Stimulated activated naive CD4-positive, alpha-beta T cell (primary cell): ENCODE measurements around the gene CCND3.

Source experiments
- DNase-seq, 6 experiments: peaks; one replicate each; lab custom pipeline; 2025; lab: John Stamatoyannopoulos, UW

The CCND3 gene

DNA sequence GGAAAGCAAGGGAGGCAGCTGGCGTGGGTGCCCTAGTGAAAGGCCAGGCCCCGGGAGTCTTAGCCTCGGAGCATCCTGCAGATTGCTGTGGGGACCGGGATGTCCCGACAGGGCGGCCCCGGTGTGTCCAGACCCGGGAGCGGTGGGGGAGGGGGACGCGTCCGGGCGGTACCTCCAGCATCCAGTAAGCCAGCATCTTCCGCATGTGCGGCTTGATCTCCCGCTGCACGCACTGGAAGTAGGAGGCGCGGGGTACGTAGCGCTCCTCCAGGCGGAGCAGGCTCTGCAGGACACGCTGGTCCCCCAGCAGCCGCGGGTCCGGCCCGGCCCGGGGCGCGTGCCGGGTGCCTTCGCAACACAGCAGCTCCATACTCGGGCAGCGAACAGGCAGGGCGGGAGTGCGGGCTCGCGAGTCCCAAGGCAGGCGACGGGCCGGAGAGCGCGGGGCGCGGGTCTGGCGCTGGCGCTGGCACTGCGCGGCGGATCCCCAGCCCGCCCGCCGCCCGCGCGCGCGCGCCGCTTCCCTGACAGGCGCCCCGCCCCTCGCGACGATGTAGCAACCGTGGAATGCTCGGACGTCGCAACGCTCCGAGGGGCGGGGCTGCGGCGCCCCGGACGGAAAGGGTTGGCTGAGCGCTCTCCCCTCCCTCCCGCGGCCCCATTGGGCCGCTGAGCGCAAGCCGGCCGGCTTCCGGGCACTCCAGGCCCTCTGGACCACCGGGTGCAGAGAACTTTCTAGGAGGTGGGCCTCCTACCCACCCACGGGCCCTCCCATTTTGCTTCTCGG lies at the start of gene CCND3:
TSS of gene CCND3 (minus strand) at position 529 of the 787 bp plus-strand sequence. CDS start at position 370, 159 bp downstream.
- peak; percentile 59 to 81 (median 74) for DNase-seq

DNA sequence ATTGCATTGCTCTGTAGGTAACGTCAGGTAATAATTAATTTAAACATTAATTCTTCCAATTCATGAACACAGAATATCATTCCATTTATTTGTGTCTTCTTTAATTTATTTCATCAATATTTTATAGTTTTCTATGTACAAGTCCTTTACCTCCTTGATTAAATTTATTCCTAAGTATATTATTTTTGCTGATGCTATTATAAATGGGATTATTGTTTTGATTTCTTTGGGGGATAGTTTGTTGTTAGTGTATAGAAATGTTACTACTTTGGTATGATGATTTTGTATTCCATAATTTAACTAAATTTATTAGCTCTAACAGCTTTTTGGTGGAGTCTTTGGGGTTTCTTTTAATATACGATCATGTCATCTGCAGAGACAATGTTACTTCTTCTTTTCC lies 44.7 kb upstream of the CCND3 start:
- DNase-seq = no peak

DNA sequence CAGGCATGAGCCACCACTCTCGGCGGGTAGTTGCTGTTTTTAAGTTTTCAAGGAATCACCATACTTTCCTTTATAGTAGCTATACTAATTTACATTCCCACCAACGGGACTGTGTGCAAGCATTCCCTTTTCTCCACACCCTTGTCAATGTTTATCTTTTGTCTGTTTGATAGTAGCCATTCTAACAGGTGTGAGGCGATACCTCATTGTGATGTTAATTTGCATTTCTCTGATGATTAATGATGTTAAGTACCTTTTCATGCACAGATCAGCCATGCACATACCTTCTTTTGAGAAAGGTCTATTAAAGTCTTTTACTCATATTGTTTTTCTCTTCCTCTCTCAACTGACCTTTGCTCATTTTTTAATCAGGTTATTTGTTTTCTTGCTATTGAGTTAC lies 43.0 kb upstream of the CCND3 start:
- DNase-seq = no peak

DNA sequence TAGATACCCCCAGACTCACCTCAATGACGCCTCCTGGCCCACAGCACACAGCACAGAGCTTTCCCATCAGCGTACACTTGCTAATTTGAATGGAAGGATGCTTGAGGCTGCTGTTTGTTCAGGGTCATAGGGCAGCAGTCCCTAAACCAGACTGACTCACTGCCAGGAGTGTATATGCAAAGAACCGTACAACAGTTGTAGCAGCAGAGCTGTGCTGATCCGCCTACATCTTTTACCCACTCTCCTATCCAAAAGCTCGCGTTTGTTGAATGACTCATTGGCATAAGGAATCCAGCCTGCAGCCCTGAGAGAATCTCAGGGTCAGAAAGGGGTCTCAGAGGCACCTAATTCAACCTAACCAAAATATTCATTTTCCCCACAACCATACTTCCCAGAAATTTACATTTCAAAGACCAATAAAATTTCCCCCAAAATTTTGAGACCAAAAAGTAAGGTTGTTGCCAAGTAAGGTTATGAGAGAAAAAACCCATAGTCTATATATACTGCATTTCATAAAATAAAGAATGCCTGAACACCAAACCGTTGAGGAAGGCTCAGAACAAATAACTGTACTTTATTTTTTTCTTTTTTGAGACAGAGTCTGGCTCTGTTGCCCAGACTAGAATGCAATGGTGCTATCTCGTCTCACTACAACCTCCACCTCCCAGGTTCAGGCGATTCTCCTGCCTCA lies 35.3 kb upstream of the CCND3 start:
- no peak for DNase-seq

DNA sequence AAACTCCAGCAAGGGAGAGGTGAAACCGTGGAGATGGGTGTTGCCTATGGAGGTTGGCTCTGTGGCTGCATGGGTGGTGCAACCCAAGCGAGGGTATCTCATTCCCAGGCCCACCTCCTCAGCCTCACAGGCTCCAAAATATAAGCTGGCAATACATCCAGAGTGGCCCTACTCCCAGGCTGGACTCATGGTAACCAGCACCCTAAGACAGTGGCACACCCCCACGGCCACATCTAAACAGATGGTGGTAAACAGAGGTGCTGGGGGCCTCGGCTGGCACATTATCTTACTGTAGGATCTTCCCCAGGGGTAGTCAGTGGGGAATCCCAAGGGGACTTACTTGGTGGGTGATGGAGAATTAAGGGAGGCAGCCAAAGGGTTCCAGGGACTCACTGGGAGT lies 33.7 kb upstream of the CCND3 start:
- DNase-seq = no peak

DNA sequence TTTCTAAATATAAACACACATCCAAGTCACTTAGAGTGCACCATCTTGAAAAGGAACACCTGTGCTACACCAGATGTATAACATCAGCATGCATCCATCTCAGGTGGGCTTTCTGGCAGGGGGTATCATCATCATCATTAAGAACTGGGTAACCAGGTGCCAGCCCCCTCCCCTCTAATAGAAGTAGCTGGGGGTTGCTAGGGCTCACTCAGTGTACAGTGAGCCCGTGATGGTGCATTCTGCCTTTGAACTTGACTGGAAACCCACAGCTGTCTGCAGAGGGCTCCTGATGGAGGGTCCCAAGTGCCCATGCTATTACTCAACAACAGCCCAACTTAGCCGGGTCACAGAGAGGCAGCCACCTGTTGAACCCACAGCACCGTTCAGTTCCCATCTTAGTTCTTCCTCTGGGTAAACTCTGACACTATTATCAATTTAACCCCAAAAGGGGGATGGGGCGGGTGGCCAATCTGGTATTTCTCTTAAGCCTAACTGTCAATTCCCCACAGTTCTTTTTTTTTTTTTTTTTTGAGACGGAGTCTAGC lies 32.7 kb upstream of the CCND3 start:
- no peak for DNase-seq

DNA sequence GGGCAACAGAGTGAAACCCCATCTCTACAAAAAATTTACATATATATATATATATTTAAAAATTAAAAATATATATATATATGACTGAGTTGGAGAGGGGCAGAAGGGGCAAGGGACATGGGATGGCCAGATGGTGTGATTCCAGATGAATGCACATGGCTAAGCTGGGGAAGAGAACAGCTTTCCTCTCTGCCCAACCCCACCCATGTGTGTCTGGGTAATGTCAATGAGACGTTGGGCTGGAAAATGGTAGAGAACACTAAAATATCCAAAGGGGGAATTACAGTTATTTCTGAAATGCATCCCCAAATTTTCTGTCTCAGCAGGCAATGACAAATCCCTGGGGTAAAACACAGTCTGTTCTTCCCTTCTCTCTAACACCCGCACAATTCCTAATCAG lies 31.2 kb upstream of the CCND3 start:
- DNase-seq = no peak

DNA sequence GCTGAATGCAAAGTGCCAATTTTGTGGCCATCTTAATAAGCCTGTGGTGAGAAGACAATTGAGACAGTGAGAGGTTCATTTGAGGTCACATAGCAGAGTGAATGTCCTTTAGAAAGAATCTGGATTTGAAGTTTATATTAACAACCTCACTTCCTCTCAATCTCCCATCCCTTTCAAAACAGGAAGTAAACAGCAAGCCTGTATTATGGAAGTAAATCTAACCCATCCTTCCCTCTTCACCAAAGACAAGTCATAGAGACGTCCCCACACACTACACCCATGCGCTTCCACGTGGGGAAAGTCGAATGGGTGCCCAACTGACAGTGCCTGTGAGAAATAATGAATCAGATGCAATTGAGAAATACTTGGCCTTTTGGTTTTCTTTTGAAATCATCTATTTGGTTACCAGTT lies 28.8 kb upstream of the CCND3 start:
- DNase-seq = no peak

DNA sequence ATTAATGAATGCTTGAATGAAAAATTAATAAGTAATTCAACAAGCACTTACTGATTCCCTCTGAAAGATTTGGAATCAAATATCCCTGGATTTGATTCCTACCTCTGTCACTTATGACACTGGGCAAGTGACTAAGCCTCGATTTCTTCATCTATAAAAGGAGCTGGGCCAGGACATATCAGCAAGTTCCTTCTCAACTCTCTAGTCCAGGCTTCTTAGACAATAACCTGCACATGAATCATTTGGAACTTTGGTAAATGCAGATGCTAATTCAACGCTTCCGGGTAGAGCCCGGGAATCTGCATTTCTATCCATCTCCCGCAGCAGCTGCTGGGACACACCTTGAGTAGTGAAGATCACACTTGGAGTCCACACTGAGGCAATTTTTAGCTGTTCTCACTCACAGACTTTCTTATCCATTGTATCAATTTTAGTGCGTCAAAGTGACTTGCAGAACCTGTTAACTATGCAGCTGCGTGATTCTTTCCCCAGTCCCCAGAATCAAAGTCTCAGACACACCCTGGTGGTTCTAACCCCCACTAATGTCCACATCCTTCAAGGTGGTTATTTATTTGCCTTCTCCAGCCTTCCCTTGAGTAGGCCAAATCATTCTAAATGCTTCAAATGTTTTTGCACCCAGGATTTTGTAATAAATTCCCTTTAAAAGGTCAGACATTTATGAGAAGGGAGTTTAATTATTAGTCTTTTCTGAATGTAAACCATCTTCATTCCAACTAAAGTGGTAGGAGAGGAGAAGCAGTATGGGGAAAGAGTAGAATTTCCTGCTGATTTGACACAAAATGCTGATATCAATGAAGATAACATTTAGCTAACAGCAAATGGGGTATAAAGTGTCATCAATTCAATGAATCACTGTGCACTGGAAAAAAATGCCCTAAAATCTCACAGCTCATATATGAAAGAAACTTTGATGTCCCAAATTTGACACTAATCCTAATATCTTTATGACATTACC lies 26.0 kb upstream of the CCND3 start:
- no peak for DNase-seq

DNA sequence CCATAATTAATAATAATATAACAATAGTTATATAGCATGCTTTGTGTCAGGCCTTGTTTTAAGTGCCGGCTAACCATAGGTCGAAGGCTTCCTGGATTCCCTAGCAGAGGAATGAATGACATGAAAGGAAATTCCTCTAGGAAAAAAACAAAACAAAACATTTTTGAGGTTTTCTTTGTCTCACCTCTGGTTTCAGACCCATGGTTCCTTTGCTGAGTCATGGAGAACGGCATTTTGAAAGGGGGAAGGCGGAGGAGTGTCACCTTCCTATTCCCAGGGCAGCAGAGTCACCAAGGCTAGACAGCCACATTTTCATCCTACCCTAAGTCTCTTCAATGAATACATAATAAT lies 25.3 kb upstream of the CCND3 start:
- no peak for DNase-seq

DNA sequence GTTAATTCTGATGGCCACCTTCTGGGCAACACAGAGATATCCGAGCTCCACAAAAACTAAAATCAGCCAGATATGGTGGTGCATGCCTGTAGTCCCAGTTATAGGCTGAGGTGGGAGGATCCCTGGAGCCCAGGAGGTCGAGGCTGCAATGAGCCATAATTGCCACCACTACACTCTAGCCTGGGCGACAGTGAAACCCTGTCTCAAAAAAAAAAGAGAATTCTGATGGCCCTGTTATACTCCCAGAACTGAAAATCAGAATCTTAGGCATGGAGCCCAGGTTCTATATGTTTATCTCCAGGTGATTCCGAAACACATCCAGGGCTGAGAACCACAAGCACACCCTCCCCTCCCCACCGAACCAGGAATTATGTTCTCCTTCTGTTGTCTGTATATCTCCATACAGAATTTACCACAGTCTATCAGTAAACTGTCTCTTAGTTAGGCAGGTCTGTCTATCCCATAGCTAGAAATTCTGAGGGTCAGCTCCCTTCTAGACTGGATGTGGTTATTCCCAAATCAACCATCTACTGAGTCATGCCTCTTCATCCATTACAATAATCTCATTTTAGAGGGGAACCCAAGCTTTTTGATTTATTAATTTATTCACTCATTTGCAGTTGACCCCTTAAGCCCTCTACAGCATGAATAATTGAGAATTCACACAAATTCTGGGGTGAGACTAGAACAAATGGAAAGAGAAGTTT lies 24.8 kb upstream of the CCND3 start:
- no peak for DNase-seq

DNA sequence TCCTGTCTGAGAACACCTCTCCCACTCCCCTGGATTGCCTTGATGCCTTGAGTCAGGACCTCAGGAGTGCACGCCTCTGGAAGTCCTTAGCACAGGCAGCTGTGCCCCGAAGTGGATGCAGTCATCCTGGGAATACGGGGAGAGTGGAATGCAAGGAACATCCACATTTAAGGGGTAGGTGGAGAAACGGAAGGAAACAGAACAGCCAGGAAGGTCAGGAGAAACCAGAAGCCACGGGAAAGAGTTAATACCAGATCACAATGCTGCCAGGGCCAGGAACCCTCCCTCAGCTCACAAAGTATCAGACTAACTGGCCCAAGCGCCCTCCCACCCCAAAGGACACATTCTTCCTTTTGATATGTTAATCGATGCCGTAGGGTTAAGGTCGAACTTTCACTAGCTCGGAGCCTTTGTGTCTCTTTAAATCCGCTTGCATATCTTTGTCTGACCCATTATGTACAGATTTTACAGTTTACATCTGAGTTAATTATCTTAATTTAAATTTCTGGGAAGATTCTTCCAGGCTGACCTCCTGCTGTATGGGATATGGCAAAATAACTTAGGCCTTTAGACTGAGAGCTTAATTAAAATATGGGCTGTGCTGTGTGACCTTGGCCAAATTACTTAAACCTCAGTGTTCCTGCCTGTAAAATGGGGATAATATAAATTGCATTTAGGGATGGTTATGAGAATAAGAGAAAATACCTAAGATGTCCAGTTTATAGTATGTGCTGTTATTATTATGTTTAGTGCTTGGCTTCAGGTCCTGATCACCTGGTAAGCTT lies 24.0 kb upstream of the CCND3 start:
- DNase-seq = no peak

DNA sequence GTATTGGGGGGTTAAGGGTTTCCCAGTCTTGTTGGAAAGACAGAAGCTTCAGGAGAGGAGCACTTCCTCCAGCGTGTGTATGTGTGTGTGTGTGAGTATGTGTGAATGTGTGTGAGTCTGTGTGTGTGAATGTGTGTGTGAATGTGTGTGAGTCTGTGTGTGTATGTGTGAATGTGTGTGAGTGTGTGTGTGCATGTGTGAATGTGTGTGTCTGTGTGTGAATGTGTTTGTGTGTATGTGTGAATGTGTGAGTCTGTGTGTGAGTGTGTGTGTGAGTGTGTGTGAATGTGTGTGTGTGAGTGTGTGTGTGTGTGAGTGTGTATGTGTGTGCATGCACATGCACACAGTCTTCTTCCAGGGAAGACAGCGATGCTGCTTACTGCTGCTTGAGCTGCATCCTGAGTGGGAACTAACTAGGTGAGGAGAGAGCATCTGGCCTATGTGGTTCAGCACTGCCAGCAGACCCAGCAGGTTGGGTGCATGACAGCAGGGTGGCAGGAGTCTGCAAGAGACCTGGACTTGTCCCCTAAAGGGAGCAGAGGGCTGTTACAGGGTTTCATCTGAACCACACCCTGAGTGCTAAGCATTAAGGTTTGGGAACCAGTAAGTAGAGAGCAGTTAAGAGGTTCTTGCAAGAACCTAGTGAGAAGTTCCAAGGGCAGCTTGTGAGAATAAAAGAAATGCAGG lies 22.7 kb upstream of the CCND3 start:
- DNase-seq = no peak

DNA sequence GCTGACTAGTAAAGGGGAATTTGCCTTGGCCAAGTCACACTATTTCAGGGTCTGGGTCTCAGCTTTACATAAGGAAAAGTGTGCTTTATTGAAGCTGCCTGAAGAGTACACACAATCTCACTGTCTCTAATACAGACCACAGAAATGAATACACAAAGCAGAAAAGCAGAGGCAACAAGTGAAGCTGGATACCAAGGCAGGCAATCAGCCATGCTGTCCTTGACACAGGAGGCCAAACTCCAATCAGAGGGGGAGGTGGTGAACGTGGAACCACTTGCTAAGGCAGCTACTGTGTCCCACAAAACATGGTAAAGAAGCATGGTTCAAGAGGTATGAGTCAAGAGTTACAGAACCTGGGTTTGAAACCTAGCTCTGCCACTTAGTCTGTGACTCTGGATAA lies 21.8 kb upstream of the CCND3 start:
- DNase-seq = no peak

DNA sequence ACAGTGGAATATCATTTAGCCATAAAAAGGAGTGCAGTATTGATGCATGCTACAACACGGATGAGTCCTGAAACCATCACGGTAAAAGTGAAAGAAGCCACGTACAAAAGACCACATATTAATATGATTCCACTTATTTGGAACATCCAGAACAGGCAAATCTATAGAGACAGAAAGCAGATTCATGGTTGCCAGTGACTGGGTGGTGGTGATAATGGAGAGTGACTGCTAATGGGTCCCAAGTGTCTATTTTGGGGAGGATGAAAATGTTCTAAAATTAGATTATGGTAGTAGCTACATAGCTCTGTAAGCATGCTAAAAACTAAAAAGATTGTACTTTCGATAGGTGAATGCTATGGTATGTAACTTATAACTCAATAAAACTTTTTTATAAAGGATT lies 18.4 kb upstream of the CCND3 start:
- DNase-seq = no peak

DNA sequence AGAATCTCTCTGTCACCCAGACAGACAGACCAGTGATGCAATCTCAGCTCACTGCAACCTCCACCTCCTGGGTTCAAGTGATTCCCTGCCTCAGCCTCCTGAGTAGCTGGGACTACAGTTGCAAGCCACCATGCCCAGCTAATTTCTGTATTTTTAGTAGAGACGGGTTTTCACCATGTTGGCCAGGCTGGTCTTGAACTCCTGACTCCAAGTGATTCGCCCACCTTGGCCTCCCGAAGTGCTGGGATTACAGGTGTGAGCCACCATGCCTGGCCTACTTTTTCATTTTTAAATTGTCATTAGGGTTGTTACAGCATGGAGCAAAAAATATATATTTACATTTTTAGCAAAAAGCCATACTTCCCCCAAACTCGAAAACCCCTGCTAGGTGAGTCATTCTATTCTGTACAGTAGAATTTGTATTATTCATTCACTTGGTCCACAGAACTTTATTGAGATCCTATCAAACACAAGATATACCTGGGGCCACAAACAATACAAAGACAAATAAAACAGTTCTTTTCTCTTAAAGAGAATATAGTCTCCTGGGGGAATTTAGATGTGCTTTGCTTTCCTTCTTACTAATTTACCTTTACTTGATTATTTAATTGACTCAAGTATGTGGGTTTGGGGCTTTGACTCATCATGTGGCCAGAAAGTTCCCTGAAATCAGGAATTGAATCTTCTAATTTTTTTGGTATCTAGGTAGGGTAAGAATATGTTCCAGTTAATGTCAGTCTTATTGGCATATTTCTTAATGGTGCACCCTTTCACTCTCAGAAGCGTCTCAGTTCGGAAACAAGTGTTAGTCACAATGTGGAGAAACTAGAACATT lies 16.6 kb upstream of the CCND3 start:
- DNase-seq = no peak

DNA sequence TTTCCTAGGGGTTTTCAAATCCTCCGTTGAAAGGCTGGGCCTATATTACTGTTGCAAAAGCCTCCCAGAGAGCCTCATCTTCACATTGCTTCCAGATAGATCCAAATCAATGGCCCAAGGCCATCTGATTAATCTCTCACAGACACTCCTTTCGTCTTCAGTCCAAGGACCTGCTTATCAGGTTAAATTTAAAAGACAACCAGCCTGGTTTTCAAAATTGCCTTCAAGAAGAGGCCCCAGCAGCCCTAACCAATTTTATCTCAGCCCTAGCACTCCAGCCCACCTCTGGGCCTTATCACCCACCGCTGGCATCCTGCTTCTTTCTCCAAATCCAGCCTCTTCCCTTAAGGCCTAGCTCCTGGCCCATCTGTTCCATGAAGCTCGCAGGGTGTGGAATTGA lies 15.5 kb upstream of the CCND3 start:
- no peak for DNase-seq

DNA sequence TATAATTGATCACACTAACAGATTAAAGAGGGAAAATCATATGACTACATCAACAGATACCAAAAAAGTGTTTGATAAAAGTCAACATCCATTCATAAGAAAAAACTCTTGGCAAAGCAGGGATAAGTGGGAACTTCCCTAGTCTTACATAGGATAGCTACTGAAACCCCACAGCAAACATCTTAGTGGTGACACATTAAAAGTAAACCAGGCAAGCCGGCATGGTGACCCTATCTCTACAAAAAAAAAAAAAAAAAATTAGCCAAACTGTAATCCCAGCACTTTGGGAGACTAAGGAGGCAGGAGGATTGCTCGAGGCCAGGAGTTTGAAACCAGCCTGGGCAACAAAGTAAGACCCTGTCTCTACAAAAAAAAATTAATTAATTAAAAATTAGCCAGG lies 13.8 kb upstream of the CCND3 start:
- no peak for DNase-seq

DNA sequence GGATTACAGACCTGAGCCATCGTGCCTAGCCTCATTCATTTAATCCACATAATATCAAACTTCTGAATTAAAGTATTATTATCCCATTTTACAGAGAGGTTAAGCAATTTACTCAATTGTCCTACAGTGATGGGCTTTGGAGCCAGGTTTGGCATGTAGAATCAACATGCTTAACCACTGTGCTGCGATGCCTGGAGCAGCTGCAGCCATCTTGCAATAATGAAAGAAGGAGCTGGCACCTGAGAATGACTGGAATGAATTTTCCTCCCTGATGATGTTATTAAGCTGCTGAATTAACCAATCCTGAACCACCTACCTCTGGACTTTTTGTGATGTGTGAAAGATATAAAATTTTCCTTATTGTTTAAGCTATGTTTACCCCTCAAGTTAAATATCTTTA lies 13.1 kb upstream of the CCND3 start:
- no peak for DNase-seq
